Spleen (tissue), 13 donors: ENCODE results near the gene GOLGA6D. TPM values are rescaled to one million over a fixed set of nuclear protein-coding genes. Genes with fewer than 3 reads are reported as not detected.
"Not testable (repeated sequence)": the region's sequence is repeated elsewhere in the genome, so short reads cannot be mapped to it uniquely, and the experiment has no call there.

ENCODE experiments used
- DNase-seq: peaks from one replicate; pipeline ENCODE4 v3.0.0-alpha.2; 2020
- H3K27ac ChIP-seq, 8 donors: fragments of 200-600 bp; sonication (generic) in 7 of 8; 1 replicate in 4 of 8; 2 replicates in 4 of 8; pipeline versions ENCODE4 v1.5.0 to v1.8.0; 2016 to 2021; ENCODE audit warnings: inconsistent platforms in 4 of 8, mild to moderate bottlenecking in 4 of 8, moderate library complexity in 1 of 8
- H3K27me3 ChIP-seq, 7 donors: fragments of 200-600 bp; sonication (generic) in 6 of 7; replicated peaks in 1 of 7; 1 replicate in 4 of 7; 2 replicates in 3 of 7; pipeline versions ENCODE4 v1.5.0 to v1.8.0; 2016 to 2021; ENCODE audit warnings: inconsistent platforms in 3 of 7, mild to moderate bottlenecking in 1 of 7
- H3K36me3 ChIP-seq, 6 donors: fragments of 200-600 bp; sonication (generic) in 5 of 6; 1 replicate in 4 of 6; 2 replicates in 2 of 6; pipeline versions ENCODE4 v1.5.0 to v1.8.0; 2016 to 2021; ENCODE audit warnings: inconsistent platforms in 2 of 6
- H3K4me1 ChIP-seq, 6 donors: fragments of 200-600 bp; sonication (generic) in 5 of 6; 1 replicate in 3 of 6; 2 replicates in 3 of 6; pipeline versions ENCODE4 v1.5.0 to v1.8.0; 2016 to 2021; ENCODE audit warnings: inconsistent platforms in 3 of 6
- H3K4me3 ChIP-seq, 8 donors: fragments of 200-600 bp; sonication (generic) in 7 of 8; 1 replicate in 4 of 8; 2 replicates in 4 of 8; pipeline versions ENCODE4 v1.5.0 to v1.8.0; 2016 to 2021; ENCODE audit warnings: inconsistent platforms in 4 of 8, mild to moderate bottlenecking in 4 of 8, moderate library complexity in 2 of 8
- H3K9me3 ChIP-seq, 8 donors: fragments of 200-600 bp; sonication (generic) in 7 of 8; 1 replicate in 4 of 8; 2 replicates in 4 of 8; pipeline versions ENCODE4 v1.5.0 to v1.8.0; 2016 to 2021; ENCODE audit warnings: inconsistent platforms in 4 of 8
- POLR2A ChIP-seq, 3 donors: fragments of 450-650 bp; IDR thresholded peaks; one replicate each; pipeline ENCODE4 v1.5.1; 2017; ENCODE audit warnings: antibody characterized with exemption in 3 of 3, mild to moderate bottlenecking in 1 of 3
- POLR2AphosphoS5 ChIP-seq, 3 donors: sonication (generic); formaldehyde crosslinking; IDR thresholded peaks; one replicate each; pipeline ENCODE4 v1.5.1; 2017; ENCODE audit warnings: antibody characterized with exemption in 3 of 3
- WGBS, 5 donors: extraction: QIAGEN DNeasy Blood & Tissue Kit in 3 of 5; methylation state at CpG; one replicate each; pipeline versions ENCODE4 v1.1.5 to v1.1.7; 2013 to 2018; 5-methylcytosine and 5-hydroxymethylcytosine counted together
- intact Hi-C: fragments of 100-400 bp; cut with DNase I; formaldehyde crosslinking; loops from one replicate; pipeline ENCODE4 v1.15.0; 2023; ENCODE audit warnings: low total_unique reads
- long read RNA-seq, 2 donors: transcript quantifications; one replicate each; lab custom pipeline, GENCODE V29; 2026
- polyA plus RNA-seq, 3 donors: library from polyadenylated mRNA; stranded (reverse); fragments of 200-250 nt; gene quantifications; one replicate each; pipeline ENCODE4 v1.2.1, GENCODE V29; 2013
- total RNA-seq, 7 donors: library from RNA; depleted of rRNA in 3 of 7; stranded (reverse); fragments of >200 nt in 3 of 7; fragmentation: NEBNext Ultra II Directional in 4 of 7; extraction: Animal tissue kit (Norgen Biotek cat#: 25700) in 4 of 7; gene quantifications; one replicate each; pipeline versions ENCODE4 v1.1.0 to v1.2.1, GENCODE V29; 2016 to 2021
- TF ChIP-seq, protein P1 (sequence below), 11 experiments: fragments of 200-600 bp in 7 of 11; fragments of 450-650 bp in 4 of 11; sonication (generic) in 4 of 11; IDR thresholded peaks in 8 of 11; conservative IDR thresholded peaks in 3 of 11; 1 replicate in 7 of 11; 2 replicates in 4 of 11; pipeline versions ENCODE4 v1.4.0 to v1.8.0; 2016 to 2021; ENCODE audit warnings: antibody characterized with exemption in 11 of 11, inconsistent platforms in 4 of 11, mild to moderate bottlenecking in 1 of 11
- donor health status: healthy with polysubstance abuse.
- donor health status: DM: no; HTN: no; CAD: no; lungs with moderate emphysema.
- donor health status: DM: no; HTN: no; CAD: no.
- donor health status: Bipolar disorder and iron deficiency.
- donor health status: healthy.
- donor health status: DM: no; HTN: no; CAD: no.
- donor health status: DM: yes; HTN: yes; CAD: no.

The GOLGA6D gene, protein sequence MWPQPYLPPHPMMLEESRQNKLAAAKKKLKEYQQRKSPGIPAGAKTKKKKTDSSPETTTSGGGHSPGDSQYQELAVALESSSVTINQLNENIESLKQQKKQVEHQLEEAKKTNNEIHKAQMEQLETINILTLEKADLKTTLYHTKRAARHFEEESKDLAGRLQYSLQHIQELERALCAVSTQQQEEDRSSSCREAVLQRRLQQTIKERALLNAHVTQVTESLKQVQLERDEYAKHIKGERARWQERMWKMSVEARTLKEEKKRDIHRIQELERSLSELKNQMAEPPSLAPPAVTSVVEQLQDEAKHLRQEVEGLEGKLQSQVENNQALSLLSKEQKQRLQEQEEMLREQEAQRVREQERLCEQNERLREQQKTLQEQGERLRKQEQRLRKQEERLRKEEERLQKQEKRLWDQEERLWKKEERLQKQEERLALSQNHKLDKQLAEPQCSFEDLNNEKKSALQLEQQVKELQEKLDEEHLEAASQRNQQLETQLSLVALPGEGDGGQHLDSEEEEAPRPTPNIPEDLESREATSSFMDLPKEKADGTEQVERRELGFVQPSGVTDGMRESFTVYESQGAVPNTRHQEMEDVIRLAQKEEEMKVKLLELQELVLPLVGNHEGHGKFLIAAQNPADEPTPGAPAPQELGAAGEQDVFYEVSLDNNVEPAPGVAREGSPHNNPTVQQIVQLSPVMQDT
- total RNA-seq = not detected
- not detected for polyA plus RNA-seq
- long read RNA-seq, donor 1 = 0 reads
- long read RNA-seq, donor 2 = 0 reads

DNA sequence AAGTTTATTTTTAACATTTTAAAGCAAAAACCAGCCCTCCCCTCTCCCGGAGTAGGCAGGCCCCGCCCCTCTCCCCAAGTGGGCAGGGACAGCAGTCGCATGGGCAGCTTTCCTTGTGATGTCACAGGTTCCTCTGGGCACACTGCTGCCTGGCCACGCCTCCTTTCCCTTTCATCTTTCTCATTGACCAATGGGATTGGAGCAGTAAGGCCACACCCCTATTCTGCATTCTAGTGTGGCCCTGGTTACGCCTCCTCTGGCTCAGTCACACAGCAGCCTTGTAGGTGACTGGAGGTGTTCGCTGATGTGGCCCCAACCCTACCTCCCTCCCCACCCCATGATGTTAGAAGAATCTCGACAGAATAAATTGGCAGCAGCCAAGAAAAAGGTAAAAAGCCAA is at the start of gene GOLGA6D:
GOLGA6D (plus strand) TSS at position 264 of the 400 bp plus-strand sequence; CDS start at position 305, 41 bp downstream.
- H3K36me3 ChIP-seq, H3K9me3 ChIP-seq, DNase-seq, H3K4me3 ChIP-seq, H3K27me3 ChIP-seq, intact Hi-C loops, H3K4me1 ChIP-seq, H3K27ac ChIP-seq: not testable (repeated sequence)
- WGBS, 5 donors = 79% methylated on average over 2 of the region's 7 CpGs; no CpG with 5 or more reads in 4 of the 5 donors

GRCh38 chr15:75233504-75234190 is 49.0 kb upstream of the GOLGA6D start:
- H3K9me3 ChIP-seq = no peaks in the 10 kb centered on the region
- WGBS, 5 donors = 61 to 77% (median 65%) methylated on average over 13 to 14 of the region's 14 CpGs
- intact Hi-C loops = no loop called here
- H3K36me3 ChIP-seq = no peaks in the 10 kb centered on the region
- peak; percentile 62 for DNase-seq
- no peak overlapping the region for H3K4me3 ChIP-seq
- no peaks in the 10 kb centered on the region for H3K4me1 ChIP-seq
- TF ChIP-seq POLR2AphosphoS5 (IDR thresholded peaks at IDR 0.05) (no peak), POLR2A (IDR thresholded peaks at IDR 0.05) (no peak)
- TF ChIP-seq, protein P1, sequence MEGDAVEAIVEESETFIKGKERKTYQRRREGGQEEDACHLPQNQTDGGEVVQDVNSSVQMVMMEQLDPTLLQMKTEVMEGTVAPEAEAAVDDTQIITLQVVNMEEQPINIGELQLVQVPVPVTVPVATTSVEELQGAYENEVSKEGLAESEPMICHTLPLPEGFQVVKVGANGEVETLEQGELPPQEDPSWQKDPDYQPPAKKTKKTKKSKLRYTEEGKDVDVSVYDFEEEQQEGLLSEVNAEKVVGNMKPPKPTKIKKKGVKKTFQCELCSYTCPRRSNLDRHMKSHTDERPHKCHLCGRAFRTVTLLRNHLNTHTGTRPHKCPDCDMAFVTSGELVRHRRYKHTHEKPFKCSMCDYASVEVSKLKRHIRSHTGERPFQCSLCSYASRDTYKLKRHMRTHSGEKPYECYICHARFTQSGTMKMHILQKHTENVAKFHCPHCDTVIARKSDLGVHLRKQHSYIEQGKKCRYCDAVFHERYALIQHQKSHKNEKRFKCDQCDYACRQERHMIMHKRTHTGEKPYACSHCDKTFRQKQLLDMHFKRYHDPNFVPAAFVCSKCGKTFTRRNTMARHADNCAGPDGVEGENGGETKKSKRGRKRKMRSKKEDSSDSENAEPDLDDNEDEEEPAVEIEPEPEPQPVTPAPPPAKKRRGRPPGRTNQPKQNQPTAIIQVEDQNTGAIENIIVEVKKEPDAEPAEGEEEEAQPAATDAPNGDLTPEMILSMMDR (IDR thresholded peaks at IDR 0.05 in 8 of 11, conservative IDR thresholded peaks at IDR 0.05 in 3 of 11) = no peak
- H3K27ac ChIP-seq = no peak overlapping the region
- H3K27me3 ChIP-seq = peaks cover 0 to 80% (median 0%) of the 10 kb centered on the region in 7 donors

DNA sequence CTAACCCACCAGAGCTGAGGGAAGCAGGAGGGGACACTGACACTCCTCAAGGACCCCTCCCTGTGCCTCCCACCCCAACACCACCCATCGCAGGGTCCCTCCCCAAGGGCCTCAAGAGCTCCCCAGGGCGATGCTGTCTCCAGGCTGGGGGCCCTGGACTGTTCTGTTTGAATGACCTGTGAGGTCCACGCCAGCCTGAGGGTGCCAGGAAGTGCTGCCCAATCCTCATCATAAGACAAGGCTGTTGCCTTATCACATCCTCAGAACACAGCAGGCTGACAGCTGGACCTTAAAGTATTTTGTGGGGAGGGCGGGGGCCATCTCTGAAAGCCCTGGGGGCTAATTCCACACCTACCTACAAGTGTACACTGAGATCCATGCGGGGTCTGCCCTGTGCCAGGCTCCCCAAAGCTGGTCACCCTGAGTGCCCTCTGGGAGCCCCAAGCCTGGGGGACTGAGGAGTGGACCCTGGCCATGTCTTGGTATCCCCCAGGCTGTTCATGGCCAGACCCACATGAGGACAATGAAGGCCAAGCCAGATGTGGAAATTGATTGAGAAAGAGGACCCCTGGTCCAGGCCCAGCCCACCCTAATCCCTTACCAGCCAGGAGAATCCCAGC is 48.3 kb upstream of the GOLGA6D start:
- 66 to 87% (median 84%) methylated on average over 2 to 5 of the region's 5 CpGs for WGBS, 5 donors
- intact Hi-C loops = no loop called here
- Histone ChIP-seq H3K27me3 (peaks cover 0 to 74% (median 0%) of the 10 kb centered on the region in 7 donors), H3K4me1 (no peaks in the 10 kb centered on the region), H3K9me3 (no peaks in the 10 kb centered on the region), H3K27ac (no peak overlapping the region), H3K4me3 (no peak overlapping the region), H3K36me3 (no peaks in the 10 kb centered on the region)
- TF ChIP-seq, protein P1 (IDR thresholded peaks at IDR 0.05 in 8 of 11, conservative IDR thresholded peaks at IDR 0.05 in 3 of 11) = no peak
- DNase-seq = peak; percentile 34

GRCh38 chr15:75235051-75235673 is 47.5 kb upstream of the GOLGA6D start:
- intact Hi-C loops = no loop called here
- Histone ChIP-seq H3K4me3 (no peak overlapping the region), H3K4me1 (no peaks in the 10 kb centered on the region), H3K27ac (no peak overlapping the region), H3K9me3 (no peaks in the 10 kb centered on the region), H3K36me3 (no peaks in the 10 kb centered on the region), H3K27me3 (peaks cover 0 to 65% (median 0%) of the 10 kb centered on the region in 7 donors)
- no peak for TF ChIP-seq POLR2AphosphoS5 (IDR thresholded peaks at IDR 0.05)
- TF ChIP-seq POLR2A (IDR thresholded peaks at IDR 0.05) = no peak
- TF ChIP-seq, protein P1 (IDR thresholded peaks at IDR 0.05 in 8 of 11, conservative IDR thresholded peaks at IDR 0.05 in 3 of 11) = no peak
- peak; percentile 43 for DNase-seq
- WGBS, 5 donors = 82 to 90% (median 84%) methylated on average over 7 to 10 of the region's 10 CpGs
